ENCODE results near the gene RHOXF2.
"Not testable (repeated sequence)": the region's sequence is repeated elsewhere in the genome, so short reads cannot be mapped to it uniquely, and the experiment has no call there.

Gene RHOXF2, protein sequence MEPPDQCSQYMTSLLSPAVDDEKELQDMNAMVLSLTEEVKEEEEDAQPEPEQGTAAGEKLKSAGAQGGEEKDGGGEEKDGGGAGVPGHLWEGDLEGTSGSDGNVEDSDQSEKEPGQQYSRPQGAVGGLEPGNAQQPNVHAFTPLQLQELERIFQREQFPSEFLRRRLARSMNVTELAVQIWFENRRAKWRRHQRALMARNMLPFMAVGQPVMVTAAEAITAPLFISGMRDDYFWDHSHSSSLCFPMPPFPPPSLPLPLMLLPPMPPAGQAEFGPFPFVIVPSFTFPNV

DNA sequence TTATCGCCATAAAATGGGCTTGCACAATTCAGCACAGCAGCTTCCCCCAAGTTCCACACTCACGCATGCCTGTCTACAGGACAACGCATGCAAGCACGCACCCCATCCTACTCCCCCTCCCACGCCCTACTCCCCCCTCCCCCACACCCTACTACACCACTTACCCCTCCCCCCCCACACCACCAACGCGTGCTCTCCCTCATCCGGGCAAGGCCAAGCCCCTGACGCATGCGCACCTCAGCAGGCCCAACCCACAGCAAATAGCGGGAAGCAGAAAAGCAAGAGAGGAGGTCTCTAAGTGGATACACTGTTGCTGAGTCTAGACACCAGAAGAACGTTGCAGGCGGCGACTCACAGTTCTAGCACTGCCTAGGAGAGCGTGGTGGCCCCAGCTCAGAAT, at the start of gene RHOXF2:
TSS of gene RHOXF2 (plus strand) at position 301 of the 400 bp plus-strand sequence. CDS start 138 bp downstream, outside the sequence.
- DNase-seq (ENCODE audit: low read depth, low spot score): not testable (repeated sequence)

DNA sequence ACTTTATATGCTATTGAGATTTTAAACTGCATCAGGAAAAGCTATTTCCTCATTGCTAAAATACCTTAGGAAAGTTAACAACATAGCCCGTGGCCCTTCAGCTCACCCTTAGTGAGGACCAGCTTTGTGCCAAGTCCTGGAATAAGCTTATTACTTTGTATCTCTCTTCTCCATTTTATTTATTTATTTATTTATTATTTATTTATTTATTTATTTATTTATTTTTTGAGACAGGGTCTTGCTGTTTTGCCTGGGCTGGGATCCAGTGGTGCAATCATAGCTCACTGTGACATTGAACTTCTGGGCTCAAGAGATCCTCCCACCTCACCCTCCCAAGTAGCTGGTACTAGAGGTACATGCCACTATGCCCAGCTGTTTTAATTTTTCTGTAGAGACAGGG, 49.0 kb upstream of the RHOXF2 start:
- DNase-seq (ENCODE audit: low read depth, low spot score): no peak

DNA sequence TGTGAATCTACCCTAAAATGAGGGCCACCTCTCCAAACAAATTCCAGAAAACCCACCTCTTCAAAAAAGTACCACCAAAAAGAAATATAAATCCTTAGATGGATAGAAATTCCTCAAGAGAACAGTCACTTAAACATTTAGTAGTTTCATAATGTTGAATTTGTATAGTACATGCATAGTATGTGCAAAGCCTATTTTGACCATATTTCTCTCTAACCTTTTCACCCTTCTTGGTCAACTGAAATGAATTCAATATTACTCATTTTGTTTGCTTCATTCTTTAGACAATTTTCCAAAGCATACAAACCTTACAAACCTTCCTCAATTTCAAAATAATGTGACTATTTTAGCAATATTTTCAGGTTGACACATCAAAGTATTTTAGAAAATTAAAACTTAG, 46.8 kb upstream of the RHOXF2 start:
- DNase-seq (ENCODE audit: low read depth, low spot score): no peak

DNA sequence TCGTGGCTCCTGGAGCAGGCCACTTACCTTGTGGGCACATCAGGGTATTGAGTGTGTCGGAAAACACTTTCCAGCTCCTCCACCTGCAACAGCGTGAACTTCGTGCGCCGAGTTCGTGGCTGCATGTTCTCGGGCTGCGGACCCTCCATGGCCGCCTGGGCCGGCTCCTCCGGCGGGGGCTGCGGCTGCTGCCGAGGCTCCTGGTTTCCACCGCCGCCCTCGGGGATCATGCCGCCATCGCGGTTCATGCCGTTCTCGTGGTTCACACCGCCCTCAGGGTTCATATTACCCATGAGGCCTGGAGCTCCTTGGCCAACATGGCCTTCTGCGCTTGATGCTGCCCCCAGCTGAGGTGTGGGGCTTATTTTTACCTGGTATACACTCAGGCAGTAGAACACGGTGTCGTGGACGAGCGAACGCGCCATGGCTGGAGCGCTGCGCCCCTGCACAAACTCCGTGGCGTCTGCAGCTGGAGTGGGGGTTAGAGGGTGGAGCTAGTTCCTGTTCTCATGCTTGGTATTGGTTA, 42.9 kb upstream of the RHOXF2 start, which contains the start of gene RHOXF1:
TSS of gene RHOXF1 (minus strand) at position 476 of the 526 bp plus-strand sequence. CDS start at position 425, 51 bp downstream.
- DNase-seq (ENCODE audit: low read depth, low spot score): no peak

DNA sequence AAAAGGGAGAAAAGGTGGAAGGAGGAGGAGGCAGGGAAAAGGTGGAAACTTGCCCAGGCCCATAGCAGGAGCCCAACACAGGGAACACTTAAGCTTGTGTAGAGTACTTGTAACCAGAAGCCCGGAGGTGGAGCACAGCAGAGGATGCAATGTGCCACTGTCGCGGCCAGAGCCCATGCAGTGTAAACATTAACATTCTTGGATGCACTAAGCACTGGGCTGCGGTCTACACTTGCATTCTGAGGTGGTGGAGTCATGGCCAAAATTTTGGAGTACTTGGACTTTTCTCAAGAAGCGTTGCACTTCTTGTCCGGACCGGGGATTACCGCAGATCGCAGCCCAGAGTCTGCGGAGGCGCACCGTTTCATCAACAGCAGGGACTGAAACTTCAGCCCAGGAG, 38.2 kb upstream of the RHOXF2 start:
- no peak for DNase-seq (ENCODE audit: low read depth, low spot score)

DNA sequence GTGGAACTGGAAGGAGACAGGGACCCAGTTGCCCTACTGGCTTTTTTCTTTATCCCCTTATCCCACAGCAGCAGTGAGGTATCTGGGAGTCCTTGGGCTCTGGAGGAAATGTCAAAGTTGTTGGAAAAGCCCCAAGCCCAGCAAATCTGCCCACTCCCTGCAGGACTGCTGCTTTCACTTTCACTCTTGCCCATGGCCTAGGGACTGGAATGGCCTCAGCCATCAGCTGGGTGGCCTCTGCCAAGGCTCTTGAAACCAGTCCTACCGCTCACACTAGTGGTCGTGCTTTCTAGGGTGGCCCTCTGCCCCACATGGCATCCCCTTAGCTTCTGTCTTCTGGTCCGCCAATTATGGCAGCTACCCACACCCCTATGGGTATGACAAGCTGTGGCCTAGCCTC, 33.0 kb upstream of the RHOXF2 start:
- no peak for DNase-seq (ENCODE audit: low read depth, low spot score)

DNA sequence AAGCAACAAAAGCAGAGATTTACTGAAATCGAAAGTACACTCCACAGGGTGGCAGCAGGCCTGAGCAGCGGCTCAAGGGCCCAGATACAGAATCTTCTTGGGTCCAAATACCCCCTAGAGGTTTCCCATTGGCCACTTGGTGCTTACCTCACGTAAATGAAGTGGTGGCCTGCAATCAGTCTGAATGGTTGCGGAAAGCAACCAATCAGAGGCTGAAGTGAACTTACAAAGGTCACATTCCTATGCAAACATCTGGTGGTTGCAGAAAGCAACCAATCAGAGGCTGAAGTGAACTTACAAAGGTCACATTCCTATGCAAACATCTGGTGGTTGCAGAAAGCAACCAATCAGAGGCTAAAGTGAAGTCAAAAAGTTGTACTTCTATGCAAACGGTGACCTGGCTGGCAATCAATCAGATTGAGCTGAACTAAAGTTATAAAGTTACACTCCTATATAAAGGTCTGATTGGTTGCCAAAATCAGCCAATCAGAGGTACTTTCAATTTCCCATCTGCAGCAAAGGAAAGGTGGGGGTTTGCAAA, 30.0 kb upstream of the RHOXF2 start:
- not testable (repeated sequence) for DNase-seq (ENCODE audit: low read depth, low spot score)

DNA sequence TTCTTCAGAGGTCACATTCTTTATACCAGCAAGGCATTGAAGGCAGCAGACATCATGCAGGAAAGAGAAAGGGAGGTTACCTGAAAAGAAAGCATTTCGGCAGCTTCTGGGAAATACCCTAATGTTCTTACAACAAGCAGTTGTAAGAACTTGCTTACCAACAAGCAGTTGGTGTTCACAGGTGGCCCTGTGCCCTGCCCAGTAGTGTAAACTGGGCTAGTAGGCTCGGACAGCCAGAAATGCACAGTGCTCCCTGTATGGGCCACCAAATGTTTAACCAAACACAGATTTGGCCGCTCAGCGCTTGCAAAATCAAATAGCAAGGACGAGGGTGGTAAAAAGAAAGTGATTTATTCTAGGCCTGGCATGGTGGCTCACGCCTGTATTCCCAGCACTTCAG, 22.3 kb upstream of the RHOXF2 start:
- DNase-seq (ENCODE audit: low read depth, low spot score): no peak

DNA sequence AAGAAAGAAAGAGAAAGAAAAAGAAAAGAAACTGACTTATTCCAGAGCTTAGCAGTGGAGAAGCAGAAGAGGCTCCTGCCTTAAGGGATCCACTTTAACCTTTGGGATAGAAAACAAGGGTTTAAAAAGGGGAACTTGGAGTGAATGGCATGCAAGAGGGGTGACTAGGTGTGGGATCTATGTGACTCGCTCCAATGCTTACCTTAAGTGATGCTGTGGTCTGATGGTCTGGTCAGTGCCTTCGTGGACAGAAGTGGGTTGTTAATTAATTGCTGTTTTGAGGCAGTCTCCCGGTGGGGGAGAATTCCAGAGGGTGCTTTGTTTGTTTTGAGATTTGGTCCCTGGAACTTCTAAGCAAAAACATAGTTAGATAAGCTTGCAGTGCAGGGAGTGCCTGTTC, 21.6 kb upstream of the RHOXF2 start:
- DNase-seq (ENCODE audit: low read depth, low spot score): no peak

DNA sequence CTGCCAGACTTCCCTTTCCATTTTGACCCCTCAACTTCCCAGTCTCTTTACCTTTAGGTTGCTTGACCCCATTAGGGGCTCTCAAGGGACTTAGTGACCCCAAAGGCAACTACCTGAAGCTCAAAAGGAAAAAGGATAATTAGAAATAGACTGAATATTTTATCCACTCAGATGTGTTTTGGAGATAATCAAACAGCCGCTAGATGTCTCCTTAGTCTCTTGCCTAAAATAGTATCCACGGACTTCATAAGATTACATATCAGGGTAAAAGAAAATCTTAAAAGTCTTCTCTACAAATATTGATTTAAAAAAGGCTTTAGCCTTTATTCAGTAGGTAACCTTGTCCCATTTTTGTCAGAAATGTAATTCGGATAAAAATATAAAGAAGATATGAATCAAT, 21.0 kb upstream of the RHOXF2 start:
- no peak for DNase-seq (ENCODE audit: low read depth, low spot score)

DNA sequence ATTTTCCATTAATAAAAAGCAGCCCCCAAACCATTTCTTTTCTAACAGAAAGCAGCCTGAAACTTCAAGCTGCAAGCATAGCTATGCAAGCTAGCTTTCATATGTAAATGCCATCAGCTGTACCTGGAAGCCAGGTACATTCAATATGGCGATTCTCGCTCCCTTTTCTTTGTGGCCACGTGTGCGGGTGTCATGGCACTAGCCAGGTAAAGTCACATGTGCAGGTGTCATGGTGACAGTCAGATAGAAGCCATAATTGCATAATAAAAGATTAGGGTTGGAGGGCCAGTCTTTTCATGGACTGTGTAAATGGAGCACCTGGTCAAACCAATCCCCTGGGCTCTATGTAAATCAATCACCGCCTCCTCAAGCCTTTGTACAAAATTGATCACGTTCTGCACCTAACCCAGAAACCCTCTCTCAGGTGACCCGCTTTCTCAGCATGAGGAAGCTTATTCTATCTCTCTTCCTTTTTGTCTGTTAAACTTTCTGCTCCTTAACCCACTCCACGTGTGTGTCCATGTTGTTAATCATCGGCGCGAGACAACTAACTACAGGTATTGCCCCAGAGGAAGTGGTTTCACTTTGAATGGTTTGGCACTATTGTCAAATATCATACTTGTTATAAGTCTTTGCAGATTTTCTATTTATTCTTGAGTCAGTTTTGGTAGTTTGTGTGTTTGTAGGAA, 18.0 kb upstream of the RHOXF2 start:
- DNase-seq (ENCODE audit: low read depth, low spot score): no peak

DNA sequence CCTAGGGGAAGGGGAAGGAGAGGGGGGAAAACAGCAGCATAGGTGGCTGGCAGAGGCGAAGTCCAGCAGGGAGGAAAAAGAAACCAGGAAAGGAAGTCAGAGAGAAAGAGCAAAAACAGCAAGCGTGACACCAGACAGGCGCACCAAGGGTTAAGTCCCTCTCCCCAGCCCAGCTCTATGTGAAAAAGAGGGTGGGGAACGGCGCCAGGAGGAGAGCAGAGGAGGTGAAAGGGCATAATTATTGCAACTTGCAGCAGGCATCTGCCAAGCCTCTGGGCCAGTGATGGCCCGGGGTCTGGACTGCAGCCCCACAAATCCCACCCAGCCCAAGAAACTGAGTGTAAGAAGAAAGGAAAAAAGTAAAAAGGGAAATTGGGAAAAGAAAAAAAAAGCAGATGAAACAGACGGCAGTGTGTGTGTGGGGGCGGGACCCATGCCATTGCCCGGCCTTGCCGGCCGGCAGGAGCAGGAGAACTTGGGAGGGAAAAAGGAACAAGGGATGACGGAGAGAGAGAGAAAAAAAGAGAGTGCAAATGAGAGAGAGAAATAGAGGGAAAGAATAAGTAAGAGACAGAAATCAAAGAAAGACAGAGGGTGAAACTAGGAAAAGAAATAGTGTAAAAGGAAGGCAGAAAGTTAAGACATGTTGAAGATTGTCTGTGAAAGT, 14.1 kb upstream of the RHOXF2 start:
- DNase-seq (ENCODE audit: low read depth, low spot score): no peak

DNA sequence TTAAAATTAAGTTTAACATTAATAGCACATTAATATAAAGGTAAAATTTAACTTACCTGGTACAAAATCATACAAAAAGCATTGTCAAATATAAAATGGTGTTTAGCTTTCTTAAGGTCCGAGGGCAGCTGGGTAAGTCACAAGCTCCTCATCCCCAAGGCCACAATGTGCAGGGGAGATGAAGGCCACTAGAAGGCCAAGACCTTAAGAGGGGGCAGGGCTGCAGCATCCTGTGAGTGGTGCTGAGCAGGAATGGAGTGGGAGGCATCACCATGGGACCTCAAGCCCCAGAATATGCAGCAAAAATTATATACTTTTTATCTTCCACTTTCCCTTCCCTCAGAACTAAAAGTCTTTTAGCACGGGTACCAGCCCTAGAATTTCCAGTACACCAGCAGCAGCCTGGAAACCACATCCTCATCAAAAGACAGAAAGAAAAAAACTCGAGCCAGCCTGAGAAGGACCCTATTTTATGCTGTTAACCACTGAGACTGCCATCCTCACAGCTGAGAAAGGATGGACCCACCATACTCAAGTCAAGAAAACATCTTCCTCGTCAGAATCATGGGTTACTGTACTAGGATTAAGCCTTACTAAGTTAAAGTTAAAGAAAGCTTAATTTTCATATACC, 13.0 kb upstream of the RHOXF2 start:
- DNase-seq (ENCODE audit: low read depth, low spot score): no peak

DNA sequence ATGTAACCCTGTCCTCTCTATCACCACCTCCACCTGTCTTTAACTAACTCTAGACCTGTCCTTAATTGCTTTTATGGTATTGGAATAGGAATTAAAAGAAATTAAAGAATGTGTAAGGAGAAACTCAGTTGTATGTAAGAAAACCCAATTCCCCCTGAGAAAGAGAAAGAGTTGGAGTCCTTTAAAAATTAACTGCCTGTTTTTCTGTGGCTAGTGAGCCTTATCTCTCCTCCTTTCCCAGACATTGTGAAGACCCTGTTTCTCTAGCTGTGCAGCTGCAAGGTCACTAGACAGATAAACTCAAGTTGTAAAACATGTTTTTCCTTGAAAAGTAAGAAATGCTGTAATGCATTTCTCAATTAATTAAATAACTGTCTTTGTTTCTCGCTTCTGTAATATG, 12.1 kb upstream of the RHOXF2 start:
- DNase-seq (ENCODE audit: low read depth, low spot score): not testable (repeated sequence)

DNA sequence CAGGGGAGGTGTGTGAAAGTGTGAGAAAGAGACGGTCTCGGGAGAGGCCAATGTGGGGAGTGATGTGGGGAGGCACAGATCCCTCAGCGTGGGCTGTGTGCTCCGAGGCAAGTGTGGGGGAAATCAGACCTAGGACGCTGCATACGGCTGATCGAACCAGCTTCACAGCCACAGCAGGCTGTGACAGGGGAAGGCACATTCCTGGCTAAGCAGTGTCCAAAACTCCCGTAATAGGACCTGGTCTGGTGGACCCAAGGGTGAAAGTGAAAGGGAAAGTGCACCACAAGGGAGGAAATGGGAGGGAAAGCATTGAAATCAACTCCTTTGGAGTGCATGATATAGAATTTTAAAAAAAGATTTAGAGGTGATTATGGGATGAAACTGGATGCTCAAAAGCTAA, 10.9 kb upstream of the RHOXF2 start:
- DNase-seq (ENCODE audit: low read depth, low spot score): no peak

DNA sequence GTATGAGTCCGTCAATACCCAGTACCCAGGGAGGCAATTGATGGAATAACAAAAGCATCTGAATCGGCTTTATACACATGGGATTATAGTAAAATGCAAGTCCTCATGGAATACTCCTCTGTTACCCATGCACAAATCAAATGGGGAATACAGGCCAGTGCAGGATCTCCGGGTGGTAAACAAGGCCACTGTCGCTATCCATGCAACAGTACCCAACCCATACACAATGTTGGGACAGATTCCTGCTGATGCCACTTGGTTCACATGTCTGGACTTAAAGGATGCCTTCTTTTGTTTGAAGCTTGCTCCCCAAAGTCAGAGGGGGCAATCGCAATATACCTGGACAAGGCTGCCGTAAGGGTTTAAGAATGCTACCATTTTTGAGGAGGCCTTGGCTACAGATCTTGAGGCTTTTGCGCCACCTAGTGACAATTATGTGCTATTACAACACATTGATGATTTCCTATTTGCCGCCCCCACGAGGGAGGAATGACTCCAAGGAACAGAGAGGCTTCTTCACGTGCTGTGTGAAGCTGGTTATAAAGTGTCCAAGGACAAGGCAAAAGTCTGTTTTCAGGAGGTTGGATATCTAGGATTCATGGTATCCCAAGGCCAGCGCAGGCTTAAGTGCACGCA, 8.2 kb upstream of the RHOXF2 start:
- not testable (repeated sequence) for DNase-seq (ENCODE audit: low read depth, low spot score)

DNA sequence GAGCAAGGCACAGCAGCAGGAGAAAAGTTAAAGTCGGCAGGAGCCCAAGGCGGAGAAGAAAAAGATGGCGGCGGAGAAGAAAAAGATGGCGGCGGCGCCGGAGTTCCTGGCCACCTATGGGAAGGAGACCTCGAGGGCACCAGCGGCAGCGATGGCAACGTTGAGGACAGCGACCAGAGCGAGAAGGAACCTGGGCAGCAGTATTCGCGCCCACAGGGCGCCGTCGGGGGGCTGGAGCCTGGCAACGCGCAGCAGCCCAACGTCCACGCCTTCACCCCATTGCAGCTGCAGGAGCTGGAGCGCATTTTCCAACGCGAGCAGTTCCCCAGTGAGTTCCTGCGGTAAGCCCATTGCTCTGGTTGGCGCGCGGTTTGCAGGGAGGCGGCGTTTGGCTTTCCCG, 673 bp downstream of the RHOXF2 start:
- DNase-seq (ENCODE audit: low read depth, low spot score): not testable (repeated sequence)

DNA sequence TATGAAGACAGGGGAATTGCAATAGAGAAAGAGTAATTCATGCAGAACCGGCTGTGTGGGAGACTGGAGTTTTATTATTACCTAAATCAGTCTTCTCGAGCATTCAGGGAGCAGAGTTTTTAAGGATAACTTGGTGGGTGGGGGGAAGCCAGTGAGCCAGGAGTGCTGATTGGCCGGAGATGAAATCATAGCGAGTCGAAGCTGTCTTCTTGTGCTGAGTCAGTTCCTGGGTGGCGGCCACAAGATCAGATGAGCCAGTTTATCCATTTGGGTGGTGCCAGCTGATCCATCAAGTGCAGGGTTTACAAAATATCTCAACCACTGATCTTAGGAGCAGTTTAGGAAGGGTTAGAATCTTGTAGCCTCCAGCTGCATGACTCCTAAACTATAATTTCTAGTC, 34.8 kb downstream of the RHOXF2 start:
- DNase-seq (ENCODE audit: low read depth, low spot score): not testable (repeated sequence)

DNA sequence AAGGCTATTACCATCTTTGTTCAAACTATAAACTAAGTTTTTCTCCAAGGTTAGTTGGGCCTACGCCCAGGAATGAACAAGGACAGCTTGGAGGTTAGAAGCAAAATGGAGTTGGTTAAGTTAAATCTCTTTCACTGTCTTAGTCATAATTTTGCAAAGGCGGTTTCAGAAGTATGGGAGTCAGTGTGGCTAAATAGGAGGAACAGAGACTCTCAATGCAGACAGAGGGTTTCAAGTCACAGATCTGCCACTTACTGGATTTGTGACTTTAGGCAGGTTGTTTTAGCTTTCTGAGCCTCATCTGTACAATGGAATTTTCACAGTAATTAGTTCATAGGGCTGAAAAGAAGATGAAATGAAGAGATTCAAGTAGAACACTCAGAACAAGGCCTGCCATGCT, 35.3 kb downstream of the RHOXF2 start:
- not testable (repeated sequence) for DNase-seq (ENCODE audit: low read depth, low spot score)

DNA sequence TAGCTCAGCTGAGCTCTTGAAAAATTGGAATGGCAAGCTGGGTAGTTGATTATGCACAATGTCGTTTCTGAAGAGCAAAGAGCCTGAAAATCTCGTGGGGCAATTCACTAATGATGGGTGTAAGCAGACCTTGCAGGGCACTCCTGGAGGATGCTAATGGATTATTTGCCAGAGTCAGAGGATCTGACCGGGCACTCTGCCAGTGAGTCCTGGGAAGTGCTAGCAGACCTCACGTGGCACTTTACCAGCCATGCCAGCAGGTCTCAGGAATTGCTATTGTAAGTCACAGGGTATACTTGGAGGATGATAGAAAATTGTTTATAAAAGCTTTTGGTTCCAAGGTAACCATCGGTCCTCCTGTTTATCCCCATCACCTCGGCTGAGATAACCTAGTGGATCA, 37.4 kb downstream of the RHOXF2 start:
- not testable (repeated sequence) for DNase-seq (ENCODE audit: low read depth, low spot score)

DNA sequence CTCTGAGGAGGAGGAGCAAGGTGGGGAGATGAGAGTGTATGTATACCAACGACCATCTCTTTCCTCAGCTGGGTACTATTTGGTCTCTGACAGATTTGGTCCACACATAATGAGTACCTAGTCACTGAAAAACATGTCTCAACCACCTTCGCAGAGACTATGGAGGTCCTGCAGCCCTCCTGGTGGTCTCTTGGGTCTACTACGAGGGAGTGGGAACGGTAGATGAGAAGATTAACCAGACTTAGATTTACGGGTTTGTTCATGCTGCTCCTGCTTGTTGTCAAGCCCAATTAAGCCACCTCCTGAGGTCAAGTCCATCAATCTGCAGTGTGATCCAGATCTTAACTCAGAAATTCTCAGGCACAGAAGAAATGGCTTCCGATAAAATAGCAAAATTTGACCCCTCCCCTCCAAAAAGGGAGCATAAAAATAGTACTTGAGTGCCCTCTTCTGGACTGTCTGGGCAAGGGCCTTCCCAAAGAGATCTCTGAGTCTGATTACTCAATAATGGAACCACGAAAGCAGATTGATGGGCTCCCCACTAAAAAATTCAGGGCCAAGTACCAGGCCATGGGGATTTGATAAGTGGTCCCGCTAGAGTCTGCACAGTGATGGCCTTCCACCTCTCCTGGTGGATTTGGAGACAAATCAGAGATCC, 38.3 kb downstream of the RHOXF2 start:
- not testable (repeated sequence) for DNase-seq (ENCODE audit: low read depth, low spot score)

All from brain pericyte (primary cell).